H9 (cell line): ENCODE results near the gene GPR84. TPM values are rescaled to one million over a fixed set of nuclear protein-coding genes. Genes with fewer than 3 reads are reported as not detected.

Source experiments
- DNase-seq: peaks from one replicate; pipeline ENCODE4 v3.0.0-alpha.2; 2017
- H2AFZ ChIP-seq: one replicate; pipeline ENCODE4 v1.6.1; 2013; ENCODE audit warnings: mild to moderate bottlenecking, low read length, control low read depth, moderate library complexity
- H2AK5ac ChIP-seq: 2 replicates; pipeline ENCODE4 v1.6.1; 2013; ENCODE audit warnings: low read length, control low read depth, mixed read lengths; ENCODE audit not compliant: insufficient read length
- H2BK120ac ChIP-seq: one replicate; pipeline ENCODE4 v1.6.1; 2013; ENCODE audit warnings: low read depth, mild to moderate bottlenecking, low read length, control low read depth, inconsistent platforms; ENCODE audit not compliant: poor library complexity, severe bottlenecking
- H2BK12ac ChIP-seq: 2 replicates; pipeline ENCODE4 v1.6.1; 2013; ENCODE audit warnings: low read length, control low read depth, mixed read lengths, low read depth; ENCODE audit not compliant: insufficient read length
- H2BK15ac ChIP-seq: 2 replicates; pipeline ENCODE4 v1.6.1; 2013; ENCODE audit warnings: low read depth, low read length, control low read depth
- H2BK20ac ChIP-seq: one replicate; pipeline ENCODE4 v1.6.1; 2013; ENCODE audit warnings: low read depth, mild to moderate bottlenecking, low read length, control low read depth, inconsistent platforms; ENCODE audit not compliant: poor library complexity, severe bottlenecking
- H2BK5ac ChIP-seq: 2 replicates; pipeline ENCODE4 v1.6.1; 2013; ENCODE audit warnings: low read length, control low read depth, mixed read lengths; ENCODE audit not compliant: insufficient read length
- H3K14ac ChIP-seq: 2 replicates; pipeline ENCODE4 v1.6.1; 2013; ENCODE audit warnings: low read length, control low read depth; ENCODE audit not compliant: insufficient read depth
- H3K18ac ChIP-seq: 2 replicates; pipeline ENCODE4 v1.6.1; 2013; ENCODE audit warnings: low read depth, mild to moderate bottlenecking, mixed read lengths, low read length, control low read depth; ENCODE audit not compliant: insufficient read length
- H3K23ac ChIP-seq: 2 replicates; pipeline ENCODE4 v1.6.1; 2013; ENCODE audit warnings: low read length, control low read depth, mixed read lengths, low read depth; ENCODE audit not compliant: insufficient read length
- H3K23me2 ChIP-seq: 2 replicates; pipeline ENCODE4 v1.6.1; 2013; ENCODE audit warnings: low read depth, mild to moderate bottlenecking, mixed read lengths, low read length, control low read depth; ENCODE audit not compliant: insufficient read length, poor library complexity, severe bottlenecking
- H3K27ac ChIP-seq: 2 replicates; pipeline ENCODE4 v1.5.1; 2013; ENCODE audit warnings: low read length, control low read depth, mixed read lengths, low read depth; ENCODE audit not compliant: insufficient read length
- H3K27me3 ChIP-seq: 2 replicates; pipeline ENCODE4 v1.6.1; 2013; ENCODE audit warnings: low read length, control low read depth, inconsistent platforms; ENCODE audit not compliant: insufficient read depth
- H3K4ac ChIP-seq: 2 replicates; pipeline ENCODE4 v1.6.1; 2013; ENCODE audit warnings: low read depth, mild to moderate bottlenecking, control low read depth, inconsistent platforms, low read length, moderate library complexity
- H3K4me1 ChIP-seq: 2 replicates; pipeline ENCODE4 v1.6.1; 2013; ENCODE audit warnings: low read length, control low read depth, inconsistent platforms; ENCODE audit not compliant: insufficient read depth
- H3K4me2 ChIP-seq: 2 replicates; pipeline ENCODE4 v1.6.1; 2013; ENCODE audit warnings: low read length, control low read depth, mixed read lengths; ENCODE audit not compliant: insufficient read length, insufficient read depth
- H3K56ac ChIP-seq: 2 replicates; pipeline ENCODE4 v1.6.1; 2013; ENCODE audit warnings: low read depth, mild to moderate bottlenecking, mixed read lengths, low read length, control low read depth; ENCODE audit not compliant: insufficient read length
- H3K79me1 ChIP-seq: 2 replicates; pipeline ENCODE4 v1.6.1; 2013; ENCODE audit warnings: low read depth, mild to moderate bottlenecking, moderate library complexity, low read length, control low read depth, inconsistent platforms; ENCODE audit not compliant: insufficient read depth, poor library complexity, severe bottlenecking
- H3K79me2 ChIP-seq: 2 replicates; pipeline ENCODE4 v1.6.1; 2013; ENCODE audit warnings: low read length, control low read depth, inconsistent platforms; ENCODE audit not compliant: insufficient read depth
- H3K9ac ChIP-seq: 2 replicates; pipeline ENCODE4 v1.6.1; 2013; ENCODE audit warnings: low read length, control low read depth, mixed read lengths; ENCODE audit not compliant: insufficient read length; ENCODE audit errors: extremely low read depth
- H3K9me3 ChIP-seq: one replicate; pipeline ENCODE4 v1.6.1; 2013; ENCODE audit warnings: low read depth, low read length, inconsistent platforms; ENCODE audit not compliant: control insufficient read depth
- H3T11ph ChIP-seq: one replicate; pipeline ENCODE4 v1.6.1; 2013; ENCODE audit warnings: mild to moderate bottlenecking, low read length, control low read depth, inconsistent platforms
- H4K20me1 ChIP-seq: one replicate; pipeline ENCODE4 v1.6.1; 2013; ENCODE audit not compliant: control insufficient read depth, insufficient read length, insufficient read depth
- H4K5ac ChIP-seq: 2 replicates; pipeline ENCODE4 v1.6.1; 2013; ENCODE audit warnings: low read depth, mild to moderate bottlenecking, mixed read lengths, low read length, control low read depth; ENCODE audit not compliant: insufficient read length
- H4K8ac ChIP-seq: replicated peaks from 2 replicates; pipeline ENCODE4 v1.6.1; 2013; ENCODE audit warnings: low read length, control low read depth, mixed read lengths, low read depth; ENCODE audit not compliant: insufficient read length
- H4K91ac ChIP-seq: 2 replicates; pipeline ENCODE4 v1.6.1; 2013; ENCODE audit warnings: low read depth, mild to moderate bottlenecking, moderate library complexity, mixed read lengths, low read length, control low read depth; ENCODE audit not compliant: insufficient read length
- H3K27ac Mint-ChIP-seq, 3 experiments: 2 replicates in 2 of 3; 3 replicates in 1 of 3; pipeline ENCODE4 v1.8.0; 2020 to 2021; ENCODE audit warnings: mixed read lengths in 3 of 3, mild to moderate bottlenecking in 1 of 3, moderate library complexity in 1 of 3
- H3K27me3 Mint-ChIP-seq: 2 replicates; pipeline ENCODE4 v1.8.0; 2021; ENCODE audit warnings: low read depth, mild to moderate bottlenecking, moderate library complexity, mixed read lengths
- H3K36me3 Mint-ChIP-seq, 3 experiments: 2 replicates in 2 of 3; 3 replicates in 1 of 3; pipeline ENCODE4 v1.8.0; 2020 to 2021; ENCODE audit warnings: low read depth in 3 of 3, mixed read lengths in 3 of 3; ENCODE audit not compliant: insufficient read depth in 1 of 3
- H3K4me1 Mint-ChIP-seq, 2 experiments: 2 replicates each; pipeline ENCODE4 v1.8.0; 2020; ENCODE audit warnings: mixed read lengths in 2 of 2
- H3K4me3 Mint-ChIP-seq, 2 experiments: 2 replicates in 1 of 2; 3 replicates in 1 of 2; pipeline ENCODE4 v1.8.0; 2020 to 2021; ENCODE audit warnings: mild to moderate bottlenecking in 2 of 2, mixed read lengths in 2 of 2, moderate library complexity in 1 of 2
- H3K9me3 Mint-ChIP-seq, 2 experiments: 2 replicates in 1 of 2; 3 replicates in 1 of 2; pipeline ENCODE4 v1.8.0; 2020; ENCODE audit warnings: mild to moderate bottlenecking in 2 of 2, mixed read lengths in 2 of 2, moderate library complexity in 1 of 2
- WGBS: extraction: QIAGEN DNeasy Blood & Tissue Kit; methylation state at CpG from one replicate; pipeline ENCODE4 v1.1.7; 2013; ENCODE audit warnings: missing lambda C conversion rate, low lambda C conversion rate, mixed read lengths; ENCODE audit not compliant: insufficient read length; ENCODE audit errors: extremely low coverage; 5-methylcytosine and 5-hydroxymethylcytosine counted together
- total RNA-seq: library from RNA; stranded (reverse); gene quantifications from 2 replicates; pipeline ENCODE4 v1.2.1, GENCODE V29; 2021
- TF ChIP-seq, protein P1 (sequence below): fragments of 200-600 bp; sonication (generic); conservative IDR thresholded peaks from 3 replicates; pipeline ENCODE4 v1.8.0; 2021; ENCODE audit warnings: antibody characterized with exemption, mild to moderate bottlenecking

GPR84 gene
- total RNA-seq, 1 experiment from 2014 or later, result not detected

DNA sequence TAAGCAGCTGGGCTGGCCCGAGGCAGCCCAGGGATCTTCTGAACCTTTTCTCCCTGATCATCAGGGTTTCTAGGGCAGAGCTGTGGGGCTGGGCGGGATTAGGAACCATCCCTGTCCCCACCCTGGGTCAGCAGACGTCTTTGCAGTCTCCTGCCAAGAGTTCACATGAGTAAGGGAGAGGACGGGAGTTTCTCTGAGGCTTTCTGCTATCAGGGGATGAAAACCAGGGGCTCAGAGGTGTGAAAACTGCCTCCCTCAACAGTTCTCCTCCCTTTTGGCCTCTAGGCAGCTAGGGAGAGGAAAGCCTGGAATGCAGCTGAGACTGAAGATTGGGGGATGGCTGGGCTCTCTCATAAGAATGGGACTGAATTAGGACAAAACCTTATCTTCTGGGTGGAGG, 12.3 kb upstream of the GPR84 start:
- Histone ChIP-seq H2BK15ac (no peak overlapping the region), H4K91ac (no peak overlapping the region), H3K4me1 (no peaks in the 10 kb centered on the region), H4K5ac (no peak overlapping the region), H3K9ac (no peak overlapping the region), H4K8ac (no peak overlapping the region), H2BK120ac (no peak overlapping the region), H3K4ac (no peak overlapping the region), H3K14ac (no peak overlapping the region), H2BK12ac (no peak overlapping the region), H2BK5ac (no peak overlapping the region), H3K18ac (no peak overlapping the region), H2BK20ac (no peak overlapping the region), H3K79me1 (no peaks in the 10 kb centered on the region), H3K79me2 (no peaks in the 10 kb centered on the region), H3K23me2 (no peaks in the 10 kb centered on the region), H2AFZ (no peak overlapping the region), H3K4me2 (no peak overlapping the region), H3K27ac (no peak overlapping the region), H3K27me3 (no peaks in the 10 kb centered on the region; the same call in 1 of the 2 replicates), H3K56ac (no peak overlapping the region), H2AK5ac (no peak overlapping the region), H3K9me3 (no peaks in the 10 kb centered on the region), H4K20me1 (no peaks in the 10 kb centered on the region), H3K23ac (no peak overlapping the region), H3T11ph (no peak overlapping the region)
- H3K9me3 Mint-ChIP-seq, result no peaks in the 10 kb centered on the region
- H3K27me3 Mint-ChIP-seq, result peaks cover 31% of the 10 kb centered on the region
- H3K36me3 Mint-ChIP-seq, result peaks cover 7 to 45% (median 15%) of the 10 kb centered on the region in 3 experiments; a peak in 6 of 7 replicates
- no CpG with 5 or more reads among the region's 4 CpGs for WGBS
- H3K4me1 Mint-ChIP-seq, result peaks cover 16 to 17% of the 10 kb centered on the region in 2 experiments
- H3K4me3 Mint-ChIP-seq, result no peak overlapping the region
- TF ChIP-seq, protein P1, sequence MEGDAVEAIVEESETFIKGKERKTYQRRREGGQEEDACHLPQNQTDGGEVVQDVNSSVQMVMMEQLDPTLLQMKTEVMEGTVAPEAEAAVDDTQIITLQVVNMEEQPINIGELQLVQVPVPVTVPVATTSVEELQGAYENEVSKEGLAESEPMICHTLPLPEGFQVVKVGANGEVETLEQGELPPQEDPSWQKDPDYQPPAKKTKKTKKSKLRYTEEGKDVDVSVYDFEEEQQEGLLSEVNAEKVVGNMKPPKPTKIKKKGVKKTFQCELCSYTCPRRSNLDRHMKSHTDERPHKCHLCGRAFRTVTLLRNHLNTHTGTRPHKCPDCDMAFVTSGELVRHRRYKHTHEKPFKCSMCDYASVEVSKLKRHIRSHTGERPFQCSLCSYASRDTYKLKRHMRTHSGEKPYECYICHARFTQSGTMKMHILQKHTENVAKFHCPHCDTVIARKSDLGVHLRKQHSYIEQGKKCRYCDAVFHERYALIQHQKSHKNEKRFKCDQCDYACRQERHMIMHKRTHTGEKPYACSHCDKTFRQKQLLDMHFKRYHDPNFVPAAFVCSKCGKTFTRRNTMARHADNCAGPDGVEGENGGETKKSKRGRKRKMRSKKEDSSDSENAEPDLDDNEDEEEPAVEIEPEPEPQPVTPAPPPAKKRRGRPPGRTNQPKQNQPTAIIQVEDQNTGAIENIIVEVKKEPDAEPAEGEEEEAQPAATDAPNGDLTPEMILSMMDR, result no peak
- DNase-seq, result no peak
- H3K27ac Mint-ChIP-seq, result no peak overlapping the region; a peak in 1 of 7 replicates
